ENCODE results near the gene GAS6.

GRCh38 chr13:113876346-113877148, 12.7 kb upstream of the GAS6 start:
- TF ChIP-seq POLR2A (IDR thresholded peaks at IDR 0.05) (no peak), CTCF (IDR thresholded peaks at IDR 0.05) (no peak)

All from uterus (tissue), 2 donors.